SK-N-DZ (cell line): ENCODE data around the gene CPAMD8.

Source experiments
- DNase-seq: peaks from one replicate; pipeline ENCODE4 v3.0.0-alpha.2; 2015; ENCODE audit warnings: low spot score

CPAMD8 gene

GRCh38 chr19:16920816-16921529 is 105.6 kb downstream of the CPAMD8 start:
- no peak for DNase-seq

- DNase-seq: no peak
Measured at GRCh38 chr19:16919496-16919895, 107.1 kb downstream of the CPAMD8 start.

- no peak for DNase-seq
Measured at GRCh38 chr19:16917401-16917800, 109.2 kb downstream of the CPAMD8 start.

- no peak for DNase-seq
Measured at GRCh38 chr19:16915734-16916133, 110.9 kb downstream of the CPAMD8 start.

- DNase-seq: no peak
Measured at GRCh38 chr19:16915135-16915534, 111.5 kb downstream of the CPAMD8 start.

GRCh38 chr19:16914421-16914820 is 112.2 kb downstream of the CPAMD8 start:
- DNase-seq: no peak

GRCh38 chr19:16912780-16913179 is 113.8 kb downstream of the CPAMD8 start:
- no peak for DNase-seq

GRCh38 chr19:16911046-16911445 is 115.6 kb downstream of the CPAMD8 start:
- DNase-seq: no peak

GRCh38 chr19:16908759-16909158 is 117.9 kb downstream of the CPAMD8 start:
- no peak for DNase-seq

- no peak for DNase-seq
Measured at GRCh38 chr19:16904599-16904998, 122.0 kb downstream of the CPAMD8 start.

- no peak for DNase-seq
Measured at GRCh38 chr19:16903347-16903746, 123.3 kb downstream of the CPAMD8 start.

- no peak for DNase-seq
Measured at GRCh38 chr19:16902545-16902944, 124.1 kb downstream of the CPAMD8 start.

- peak; percentile 54 for DNase-seq
Measured at GRCh38 chr19:16901491-16902175, 125.0 kb downstream of the CPAMD8 start.

- no peak for DNase-seq
Measured at GRCh38 chr19:16899566-16900075, 127.0 kb downstream of the CPAMD8 start.

GRCh38 chr19:16898361-16899015 is 128.1 kb downstream of the CPAMD8 start:
- DNase-seq: no peak

GRCh38 chr19:16897856-16898161 is 128.8 kb downstream of the CPAMD8 start:
- DNase-seq: no peak

- DNase-seq: peak; percentile 57
Measured at GRCh38 chr19:16897029-16897855, 129.4 kb downstream of the CPAMD8 start.

- DNase-seq: no peak
Measured at GRCh38 chr19:16896146-16897028, 130.2 kb downstream of the CPAMD8 start.

GRCh38 chr19:16895467-16896145 is 131.0 kb downstream of the CPAMD8 start:
- no peak for DNase-seq

GRCh38 chr19:16894080-16894479 is 132.5 kb downstream of the CPAMD8 start:
- no peak for DNase-seq
